Fibroblast of gingiva (primary cell): ENCODE data around the gene F8A3.
"Not testable (repeated sequence)": the region's sequence is repeated elsewhere in the genome, so short reads cannot be mapped to it uniquely, and the experiment has no call there.

Source experiments
- DNase-seq: peaks from one replicate; pipeline ENCODE4 v3.0.0-alpha.2; 2011; ENCODE audit warnings: low read depth

F8A3 gene

GRCh38 chrX:155458471-155458870 lies at the start of gene F8A3:
Gene F8A3, minus strand, starts transcription at chrX:155458620. Its CDS starts 20 bp downstream, at chrX:155458600.
- DNase-seq: not testable (repeated sequence)

- DNase-seq: no peak
Observed at GRCh38 chrX:155505296-155505695, 46.9 kb upstream of the F8A3 start.

- not testable (repeated sequence) for DNase-seq
Observed at GRCh38 chrX:155495134-155495533, 36.7 kb upstream of the F8A3 start.

GRCh38 chrX:155491421-155491820 lies 33.0 kb upstream of the F8A3 start:
- not testable (repeated sequence) for DNase-seq

- DNase-seq: not testable (repeated sequence)
Observed at GRCh38 chrX:155477136-155477535, 18.7 kb upstream of the F8A3 start.

GRCh38 chrX:155466269-155466938 lies 8.0 kb upstream of the F8A3 start:
- DNase-seq: not testable (repeated sequence)

- not testable (repeated sequence) for DNase-seq
Observed at GRCh38 chrX:155460501-155460900, 2.1 kb upstream of the F8A3 start.

- not testable (repeated sequence) for DNase-seq
Observed at GRCh38 chrX:155457761-155458447, 516 bp downstream of the F8A3 start.

GRCh38 chrX:155441097-155441496 lies 17.3 kb downstream of the F8A3 start:
- DNase-seq: no peak

- DNase-seq: no peak
Observed at GRCh38 chrX:155435744-155436112, 22.7 kb downstream of the F8A3 start.

- DNase-seq: no peak
Observed at GRCh38 chrX:155434906-155435743, 23.3 kb downstream of the F8A3 start.

GRCh38 chrX:155417769-155418168 lies 40.7 kb downstream of the F8A3 start:
- no peak for DNase-seq
